Panc1 (cell line): ENCODE measurements around the gene FLVCR2. TPM values are rescaled to one million over a fixed set of nuclear protein-coding genes. Genes with fewer than 3 reads are reported as not detected.
A peak's percentile ranks its signal among the peaks of the same experiment; 100 is the strongest.

Experiments
- ATAC-seq: fragments of 200-7000 bp; cut with Tn5 transposase; 2 replicates; pipeline ENCODE4 v1.9.1; 2020; ENCODE audit warnings: mild to moderate bottlenecking, moderate library complexity
- BruUV-seq: library from RNA; stranded (reverse); fragments of 400-500 nt; replicated peaks from 2 replicates; lab custom pipeline; 2021; lab: Mats Ljungman, UMichigan
- CTCF ChIA-PET: fragments of 300-600 bp; sonication (Branson Sonifier 250); formaldehyde crosslinking; loops from one replicate; lab custom pipeline; 2022; ENCODE audit warnings: antibody characterized with exemption; lab: Charles Lee
- POLR2A ChIA-PET: fragments of 300-600 bp; sonication (Branson Sonifier 250); formaldehyde crosslinking; loops from one replicate; lab custom pipeline; 2022; ENCODE audit warnings: antibody characterized with exemption; lab: Charles Lee
- DNase-seq: peaks from one replicate; pipeline ENCODE4 v3.0.0-alpha.2; 2010; ENCODE audit warnings: low read depth, low spot score
- H3K27ac ChIP-seq: 2 replicates; pipeline ENCODE4 v1.5.1; 2011; ENCODE audit warnings: mild to moderate bottlenecking, low read length, inconsistent platforms
- H3K27me3 ChIP-seq: fragments of 200-500 bp; sonication (Bioruptor generic); 2 replicates; pipeline ENCODE4 v1.6.0; 2014; ENCODE audit warnings: low read length, inconsistent platforms; ENCODE audit not compliant: control insufficient read depth, insufficient read depth
- H3K36me3 ChIP-seq: fragments of 200-500 bp; sonication (Bioruptor generic); 2 replicates; pipeline ENCODE4 v1.5.1; 2014; ENCODE audit warnings: inconsistent platforms, mild to moderate bottlenecking, low read length, moderate library complexity; ENCODE audit not compliant: control insufficient read depth, insufficient read depth
- H3K4me1 ChIP-seq: 2 replicates; pipeline ENCODE4 v1.5.1; 2011; ENCODE audit warnings: inconsistent platforms, mild to moderate bottlenecking, low read length, moderate library complexity; ENCODE audit not compliant: control insufficient read depth, insufficient read depth
- H3K4me3 ChIP-seq, 2 experiments: 2 replicates each; pipeline ENCODE4 v1.5.1; 2011 to 2012; ENCODE audit warnings: low read depth in 2 of 2, low read length in 2 of 2, mild to moderate bottlenecking in 2 of 2, inconsistent platforms in 1 of 2, moderate library complexity in 1 of 2
- H3K9me3 ChIP-seq: fragments of 200-500 bp; sonication (Bioruptor generic); 2 replicates; pipeline ENCODE4 v1.5.1; 2014; ENCODE audit warnings: low read depth, mild to moderate bottlenecking, inconsistent platforms, low read length, moderate library complexity; ENCODE audit not compliant: control insufficient read depth, insufficient read depth
- POLR2AphosphoS5 ChIP-seq: IDR thresholded peaks from 2 replicates; pipeline ENCODE4 v1.6.1; 2012; ENCODE audit warnings: mild to moderate bottlenecking, low read depth, low read length, moderate library complexity
- SIN3A ChIP-seq: IDR thresholded peaks from 2 replicates; pipeline ENCODE4 v1.6.1; 2012; ENCODE audit warnings: low read depth, mild to moderate bottlenecking, low read length, moderate library complexity, borderline replicate concordance; ENCODE audit not compliant: insufficient read depth
- TCF7L2 ChIP-seq: IDR thresholded peaks from 2 replicates; pipeline ENCODE4 v1.6.1; 2011; ENCODE audit warnings: mild to moderate bottlenecking, low read depth, low read length, inconsistent platforms
- in situ Hi-C: cut with HindIII; loops from 2 replicates; pipeline ENCODE4 v1.10.0; 2016; ENCODE audit warnings: low sequenced_read_pairs, low pct_unique_long_range_greater_than_20kb
- intact Hi-C: fragments of 100-400 bp; cut with micrococcal nuclease; formaldehyde crosslinking; loops from one replicate; pipeline ENCODE4 v1.10.0; 2022; ENCODE audit not compliant: unreplicated experiment
- total RNA-seq: library from RNA; stranded (reverse); gene quantifications from one replicate; pipeline ENCODE4 v1.2.1, GENCODE V29; 2021; ENCODE audit not compliant: unreplicated experiment
- TF ChIP-seq, protein P1 (sequence below): fragments of 450-650 bp; IDR thresholded peaks from 2 replicates; pipeline ENCODE4 v1.5.1; 2017; ENCODE audit warnings: mild to moderate bottlenecking
- TF ChIP-seq, protein P2 (sequence below), 2 experiments: IDR thresholded peaks; 2 replicates each; pipeline ENCODE4 v1.6.1; 2011 to 2012; ENCODE audit warnings: low read depth in 2 of 2, control low read depth in 1 of 2, low read length in 1 of 2, mild to moderate bottlenecking in 1 of 2, moderate library complexity in 1 of 2; ENCODE audit not compliant: insufficient read depth in 1 of 2

The FLVCR2 gene
- total RNA-seq, 1 experiment from 2014 or later = 9.7 TPM

GRCh38 chr14:75540479-75540851 is 38.0 kb upstream of the FLVCR2 start:
- Histone ChIP-seq H3K4me1 (peaks cover 10% of the 10 kb centered on the region), H3K9me3 (no peaks in the 10 kb centered on the region), H3K27ac (no peak overlapping the region), H3K4me3 (no peak overlapping the region), H3K27me3 (no peaks in the 10 kb centered on the region), H3K36me3 (no peaks in the 10 kb centered on the region)
- in situ Hi-C loops (no loop called here), intact Hi-C loops (no loop called here)
- no peak for TF ChIP-seq TCF7L2
- no peak for TF ChIP-seq POLR2AphosphoS5
- TF ChIP-seq, protein P1, sequence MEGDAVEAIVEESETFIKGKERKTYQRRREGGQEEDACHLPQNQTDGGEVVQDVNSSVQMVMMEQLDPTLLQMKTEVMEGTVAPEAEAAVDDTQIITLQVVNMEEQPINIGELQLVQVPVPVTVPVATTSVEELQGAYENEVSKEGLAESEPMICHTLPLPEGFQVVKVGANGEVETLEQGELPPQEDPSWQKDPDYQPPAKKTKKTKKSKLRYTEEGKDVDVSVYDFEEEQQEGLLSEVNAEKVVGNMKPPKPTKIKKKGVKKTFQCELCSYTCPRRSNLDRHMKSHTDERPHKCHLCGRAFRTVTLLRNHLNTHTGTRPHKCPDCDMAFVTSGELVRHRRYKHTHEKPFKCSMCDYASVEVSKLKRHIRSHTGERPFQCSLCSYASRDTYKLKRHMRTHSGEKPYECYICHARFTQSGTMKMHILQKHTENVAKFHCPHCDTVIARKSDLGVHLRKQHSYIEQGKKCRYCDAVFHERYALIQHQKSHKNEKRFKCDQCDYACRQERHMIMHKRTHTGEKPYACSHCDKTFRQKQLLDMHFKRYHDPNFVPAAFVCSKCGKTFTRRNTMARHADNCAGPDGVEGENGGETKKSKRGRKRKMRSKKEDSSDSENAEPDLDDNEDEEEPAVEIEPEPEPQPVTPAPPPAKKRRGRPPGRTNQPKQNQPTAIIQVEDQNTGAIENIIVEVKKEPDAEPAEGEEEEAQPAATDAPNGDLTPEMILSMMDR = no peak
- no peak for TF ChIP-seq SIN3A
- TF ChIP-seq, protein P2, sequence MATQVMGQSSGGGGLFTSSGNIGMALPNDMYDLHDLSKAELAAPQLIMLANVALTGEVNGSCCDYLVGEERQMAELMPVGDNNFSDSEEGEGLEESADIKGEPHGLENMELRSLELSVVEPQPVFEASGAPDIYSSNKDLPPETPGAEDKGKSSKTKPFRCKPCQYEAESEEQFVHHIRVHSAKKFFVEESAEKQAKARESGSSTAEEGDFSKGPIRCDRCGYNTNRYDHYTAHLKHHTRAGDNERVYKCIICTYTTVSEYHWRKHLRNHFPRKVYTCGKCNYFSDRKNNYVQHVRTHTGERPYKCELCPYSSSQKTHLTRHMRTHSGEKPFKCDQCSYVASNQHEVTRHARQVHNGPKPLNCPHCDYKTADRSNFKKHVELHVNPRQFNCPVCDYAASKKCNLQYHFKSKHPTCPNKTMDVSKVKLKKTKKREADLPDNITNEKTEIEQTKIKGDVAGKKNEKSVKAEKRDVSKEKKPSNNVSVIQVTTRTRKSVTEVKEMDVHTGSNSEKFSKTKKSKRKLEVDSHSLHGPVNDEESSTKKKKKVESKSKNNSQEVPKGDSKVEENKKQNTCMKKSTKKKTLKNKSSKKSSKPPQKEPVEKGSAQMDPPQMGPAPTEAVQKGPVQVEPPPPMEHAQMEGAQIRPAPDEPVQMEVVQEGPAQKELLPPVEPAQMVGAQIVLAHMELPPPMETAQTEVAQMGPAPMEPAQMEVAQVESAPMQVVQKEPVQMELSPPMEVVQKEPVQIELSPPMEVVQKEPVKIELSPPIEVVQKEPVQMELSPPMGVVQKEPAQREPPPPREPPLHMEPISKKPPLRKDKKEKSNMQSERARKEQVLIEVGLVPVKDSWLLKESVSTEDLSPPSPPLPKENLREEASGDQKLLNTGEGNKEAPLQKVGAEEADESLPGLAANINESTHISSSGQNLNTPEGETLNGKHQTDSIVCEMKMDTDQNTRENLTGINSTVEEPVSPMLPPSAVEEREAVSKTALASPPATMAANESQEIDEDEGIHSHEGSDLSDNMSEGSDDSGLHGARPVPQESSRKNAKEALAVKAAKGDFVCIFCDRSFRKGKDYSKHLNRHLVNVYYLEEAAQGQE (IDR thresholded peaks at IDR 0.05; ENCODE audit: insufficient read depth in 1 of 2, low read depth in 2 of 2, low read length in 1 of 2) = no peak
- ChIA-PET POLR2A (no interaction called here), CTCF (no interaction called here)
- DNase-seq (no peak), ATAC-seq (no peak)
- BruUV-seq = no TSS peak

DNA sequence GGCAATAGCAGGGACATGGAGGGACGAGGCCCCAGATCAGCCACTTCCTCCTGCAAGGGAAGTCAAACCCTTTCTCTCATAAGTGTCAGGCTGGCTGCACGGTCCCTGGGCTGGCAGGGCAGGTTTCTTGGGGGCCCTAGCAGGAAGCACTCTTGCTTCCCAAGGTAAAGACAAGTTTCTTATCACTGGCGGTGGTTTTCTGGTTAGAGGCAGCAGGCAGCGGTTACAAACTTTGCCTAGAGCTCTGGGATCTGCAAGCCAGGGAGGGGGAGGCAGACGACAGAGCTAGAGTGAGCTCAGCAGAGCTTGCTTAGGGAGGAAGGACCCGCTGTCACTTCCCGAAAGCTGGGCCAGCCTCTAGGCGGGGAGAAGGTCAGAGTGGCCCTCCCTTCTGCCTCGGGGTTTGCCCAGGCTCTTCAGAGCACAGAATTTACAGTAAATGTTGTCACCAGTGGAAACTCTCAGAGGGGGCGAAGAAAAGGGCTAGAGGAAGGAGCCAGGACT is 35.8 kb upstream of the FLVCR2 start:
- Histone ChIP-seq H3K9me3 (no peaks in the 10 kb centered on the region), H3K4me1 (no peaks in the 10 kb centered on the region), H3K27me3 (no peaks in the 10 kb centered on the region), H3K27ac (no peak overlapping the region), H3K4me3 (no peak overlapping the region), H3K36me3 (no peaks in the 10 kb centered on the region)
- BruUV-seq = no TSS peak
- TF ChIP-seq, protein P2 (IDR thresholded peaks at IDR 0.05; ENCODE audit: insufficient read depth in 1 of 2, low read depth in 2 of 2, low read length in 1 of 2) = no peak
- TF ChIP-seq SIN3A (no peak), TCF7L2 (no peak), POLR2AphosphoS5 (no peak)
- TF ChIP-seq, protein P1 = no peak
- intact Hi-C loops (no loop called here), in situ Hi-C loops (no loop called here)
- DNase-seq (no peak), ATAC-seq (peak; percentile 38)
- ChIA-PET POLR2A (no interaction called here), CTCF (no interaction called here)
